Hindlimb muscle (tissue), 1 donor: Measurements from ENCODE around the gene MINDY2. TPM values are rescaled to one million over a fixed set of nuclear protein-coding genes. Genes with fewer than 3 reads are reported as not detected.

Experiments used
- DNase-seq: peaks from one replicate; pipeline ENCODE4 v3.0.0-alpha.2; 2013
- polyA plus RNA-seq: library from polyadenylated mRNA; unstranded; fragments of 120-200 nt; gene quantifications from one replicate; pipeline ENCODE4 v1.2.1, GENCODE V29; 2013; ENCODE audit not compliant: insufficient read length

The MINDY2 gene, protein sequence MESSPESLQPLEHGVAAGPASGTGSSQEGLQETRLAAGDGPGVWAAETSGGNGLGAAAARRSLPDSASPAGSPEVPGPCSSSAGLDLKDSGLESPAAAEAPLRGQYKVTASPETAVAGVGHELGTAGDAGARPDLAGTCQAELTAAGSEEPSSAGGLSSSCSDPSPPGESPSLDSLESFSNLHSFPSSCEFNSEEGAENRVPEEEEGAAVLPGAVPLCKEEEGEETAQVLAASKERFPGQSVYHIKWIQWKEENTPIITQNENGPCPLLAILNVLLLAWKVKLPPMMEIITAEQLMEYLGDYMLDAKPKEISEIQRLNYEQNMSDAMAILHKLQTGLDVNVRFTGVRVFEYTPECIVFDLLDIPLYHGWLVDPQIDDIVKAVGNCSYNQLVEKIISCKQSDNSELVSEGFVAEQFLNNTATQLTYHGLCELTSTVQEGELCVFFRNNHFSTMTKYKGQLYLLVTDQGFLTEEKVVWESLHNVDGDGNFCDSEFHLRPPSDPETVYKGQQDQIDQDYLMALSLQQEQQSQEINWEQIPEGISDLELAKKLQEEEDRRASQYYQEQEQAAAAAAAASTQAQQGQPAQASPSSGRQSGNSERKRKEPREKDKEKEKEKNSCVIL
- 7.7 TPM for polyA plus RNA-seq

DNA sequence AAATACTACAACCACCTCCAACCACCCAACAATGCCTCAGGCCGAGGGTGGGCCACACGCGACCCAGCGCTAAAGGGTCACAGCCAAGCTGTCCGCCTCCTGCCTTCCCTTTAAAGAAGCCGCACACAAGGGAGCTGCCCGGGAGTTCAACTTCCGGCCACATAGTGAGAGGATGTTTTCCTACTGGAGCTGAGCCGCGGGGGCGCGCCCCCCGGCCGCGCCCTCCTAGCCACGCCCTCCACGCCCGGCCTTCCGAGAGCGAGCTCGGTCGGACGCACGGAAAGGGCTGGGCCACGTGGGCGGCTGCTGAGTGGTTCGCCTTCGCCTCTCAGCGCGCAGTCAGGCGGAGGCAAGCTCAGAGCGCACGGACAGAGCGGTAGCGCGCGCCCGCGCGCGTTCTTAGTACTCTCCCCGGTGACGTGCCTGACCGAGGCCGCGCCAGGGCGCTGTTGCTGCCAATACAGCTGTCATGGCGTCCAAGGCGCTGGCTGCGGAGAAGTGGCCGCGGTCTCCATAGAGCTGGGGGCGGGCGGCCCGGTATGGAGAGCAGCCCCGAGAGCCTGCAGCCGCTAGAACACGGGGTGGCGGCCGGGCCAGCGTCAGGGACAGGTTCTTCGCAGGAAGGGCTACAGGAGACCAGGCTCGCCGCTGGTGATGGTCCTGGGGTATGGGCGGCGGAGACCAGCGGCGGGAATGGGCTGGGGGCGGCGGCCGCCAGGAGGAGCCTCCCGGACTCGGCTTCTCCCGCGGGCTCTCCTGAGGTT, at the start of gene MINDY2:
Gene MINDY2, plus strand, starts transcription at position 446 of the 764 bp plus-strand sequence. Its CDS starts 94 bp downstream, at position 540.
- peak; percentile 100 for DNase-seq

DNA sequence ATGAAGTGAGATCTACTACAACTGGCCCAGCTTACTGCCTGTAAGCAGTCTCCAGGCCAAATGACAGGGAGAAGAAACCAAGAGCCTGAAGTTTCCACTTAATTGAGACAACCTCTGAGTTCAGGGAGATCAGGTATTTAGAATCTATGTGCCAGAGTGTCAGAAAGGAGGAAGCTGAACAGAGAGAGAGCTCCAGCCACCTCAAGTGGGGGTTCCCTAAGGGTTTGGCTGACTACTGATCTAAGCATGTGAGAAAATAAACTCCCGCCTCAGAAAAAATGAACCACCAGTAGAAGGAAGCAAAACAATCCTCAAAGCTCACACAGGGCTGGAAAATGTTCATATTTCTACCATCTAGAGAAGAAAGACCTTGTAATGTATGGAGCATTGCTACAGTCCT, 46.6 kb upstream of the MINDY2 start:
- no peak for DNase-seq

DNA sequence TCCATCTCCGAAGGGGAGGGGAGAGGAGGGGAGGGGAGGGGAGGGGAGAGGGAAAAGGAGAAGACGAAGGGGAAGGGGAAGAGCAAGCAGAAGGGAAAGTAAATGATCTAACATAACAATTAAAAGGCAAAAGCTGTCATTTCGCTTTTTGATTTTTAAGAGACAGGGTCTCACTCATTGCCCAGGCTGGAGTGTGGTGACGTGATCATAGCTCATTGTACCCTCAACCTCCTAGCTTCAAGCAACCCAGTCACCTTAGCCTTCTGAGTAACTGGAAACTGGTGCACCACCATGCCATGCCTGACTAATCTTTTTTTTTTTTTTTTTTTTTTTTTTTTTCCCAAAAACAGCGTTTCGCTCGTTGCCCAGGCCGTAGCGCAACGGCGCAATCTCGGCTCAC, 44.2 kb upstream of the MINDY2 start:
- DNase-seq: no peak

DNA sequence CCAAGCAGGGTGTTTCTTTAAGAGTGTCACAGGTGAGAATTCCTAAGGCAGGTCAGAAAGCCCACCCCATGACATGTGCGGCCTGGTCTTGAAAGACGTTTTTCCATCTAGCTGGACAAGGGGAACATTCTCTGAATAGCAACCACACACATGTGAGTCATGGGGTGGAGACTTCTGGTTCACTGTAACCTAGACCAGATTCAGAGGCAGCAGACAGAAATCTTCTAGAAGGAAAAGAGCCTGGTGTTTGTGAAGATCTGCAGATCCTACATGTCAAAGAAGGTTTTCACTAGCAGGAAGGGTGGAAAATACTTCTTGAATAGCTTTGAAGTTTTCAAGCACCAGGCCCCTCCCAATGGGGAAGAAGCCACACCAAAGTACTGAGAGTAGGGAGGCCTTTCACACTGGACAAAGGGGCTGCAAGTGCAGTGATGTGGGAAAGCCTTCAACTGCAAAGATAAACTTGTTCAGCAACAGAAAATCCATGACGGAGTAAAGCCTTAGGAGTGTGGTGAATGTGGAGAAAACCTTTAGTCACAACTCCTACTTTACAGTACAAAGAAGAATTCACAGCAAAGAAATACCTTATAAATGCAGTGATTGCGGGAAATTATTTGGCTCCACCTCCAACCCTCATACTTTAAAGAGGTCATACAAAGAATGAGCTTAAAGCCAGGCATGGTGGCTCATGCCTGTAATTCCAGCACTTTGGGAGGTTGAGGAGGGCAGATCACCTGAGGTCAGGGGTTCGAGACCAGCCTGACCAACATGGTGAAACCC, 39.2 kb upstream of the MINDY2 start:
- DNase-seq: no peak

DNA sequence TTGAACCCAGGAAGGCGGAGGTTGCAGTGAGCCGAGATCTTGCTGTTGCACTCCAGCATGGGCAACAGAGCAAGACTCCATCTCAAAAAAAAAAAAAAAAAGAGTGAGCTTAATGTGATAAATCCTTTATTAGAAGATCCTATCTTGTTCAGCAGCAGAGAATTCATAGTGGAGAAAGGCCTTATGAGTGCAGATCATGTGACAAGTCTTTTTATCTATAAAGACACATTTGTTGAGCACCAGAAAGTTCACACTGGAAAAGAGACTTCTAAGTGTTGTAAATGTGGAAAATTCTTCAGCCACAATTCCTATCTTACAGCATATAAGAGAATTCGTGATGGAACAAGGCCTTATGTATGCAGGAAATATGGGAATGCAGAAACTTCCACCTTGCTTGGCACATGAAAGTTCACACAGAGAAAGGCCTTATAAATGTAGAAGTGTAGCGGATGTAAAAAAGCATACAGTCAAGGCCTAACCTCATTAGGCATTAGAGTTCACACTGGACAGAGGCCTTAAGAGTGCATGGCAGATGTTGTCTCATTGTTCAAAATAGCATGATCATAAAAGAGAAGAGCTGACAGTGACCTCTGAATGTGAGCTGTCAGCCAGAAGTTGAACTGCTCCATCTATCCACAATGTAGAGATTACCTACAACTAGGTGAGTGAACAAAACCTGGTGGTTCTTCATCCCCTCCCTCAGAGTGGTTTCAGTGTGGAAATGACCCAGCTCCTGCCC, 38.3 kb upstream of the MINDY2 start:
- DNase-seq: no peak

DNA sequence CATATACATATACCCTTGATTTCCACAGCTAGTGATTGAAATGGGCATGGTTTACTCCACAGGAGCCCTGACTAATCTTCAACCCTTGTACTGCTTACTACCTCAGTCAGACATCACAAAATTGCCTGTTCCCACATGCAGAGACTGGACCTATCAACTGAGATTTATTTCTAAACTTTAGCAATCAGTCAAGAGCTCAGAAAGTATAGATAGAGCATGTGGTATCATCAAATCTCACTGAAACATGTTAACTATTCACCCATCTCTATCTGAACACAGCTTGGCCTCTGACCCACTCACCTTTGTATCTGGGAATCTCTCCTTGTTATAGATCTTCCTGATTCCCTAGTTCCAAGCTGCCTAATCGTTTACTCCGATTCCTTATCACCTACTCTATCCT, 36.2 kb upstream of the MINDY2 start:
- no peak for DNase-seq

DNA sequence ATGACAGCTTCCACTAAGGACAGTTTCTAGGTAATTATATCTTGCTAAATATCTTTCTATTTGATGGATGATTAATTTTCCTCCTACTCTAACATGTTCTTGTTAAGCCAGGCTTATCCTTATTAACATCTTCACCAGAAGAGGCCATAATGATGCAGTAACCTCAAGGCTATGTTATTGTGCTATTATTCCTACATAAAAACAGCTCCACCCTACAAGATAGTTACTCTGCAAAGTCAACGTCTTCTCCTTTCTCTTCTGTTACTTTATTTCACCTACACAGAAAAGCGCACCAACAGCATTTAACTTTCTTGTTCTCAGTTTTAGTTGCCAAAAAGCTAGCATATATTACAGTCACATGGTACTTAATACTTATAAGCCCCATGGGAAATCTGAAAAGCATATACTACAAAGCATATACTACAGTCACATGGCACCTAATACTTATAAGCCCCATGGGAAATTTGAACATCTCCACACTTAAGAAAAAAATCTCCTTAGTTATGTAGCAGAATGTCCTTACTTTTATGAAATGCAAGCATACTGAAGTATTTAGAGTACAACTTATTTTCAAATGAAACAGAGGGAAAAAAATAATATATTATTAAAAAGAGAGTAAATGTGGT, 35.0 kb upstream of the MINDY2 start:
- DNase-seq: no peak

DNA sequence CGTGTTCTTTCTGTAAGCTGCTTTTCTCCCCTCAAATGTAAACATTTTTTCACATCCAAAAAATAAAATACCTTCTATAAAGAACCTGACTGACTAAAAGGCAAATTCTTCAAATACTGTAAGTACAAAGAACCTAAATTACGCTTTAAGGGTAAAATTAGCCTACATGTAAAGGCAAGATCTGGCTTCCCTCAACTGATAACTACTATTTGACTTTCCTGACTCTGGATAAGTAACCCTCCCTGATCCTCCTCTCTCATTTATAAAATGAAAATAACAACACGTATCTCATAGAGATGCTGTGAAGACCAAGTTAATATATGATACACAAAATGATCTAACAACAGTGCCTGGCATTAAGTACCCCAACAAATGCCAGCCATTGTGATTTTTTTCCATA, 33.8 kb upstream of the MINDY2 start:
- DNase-seq: no peak

DNA sequence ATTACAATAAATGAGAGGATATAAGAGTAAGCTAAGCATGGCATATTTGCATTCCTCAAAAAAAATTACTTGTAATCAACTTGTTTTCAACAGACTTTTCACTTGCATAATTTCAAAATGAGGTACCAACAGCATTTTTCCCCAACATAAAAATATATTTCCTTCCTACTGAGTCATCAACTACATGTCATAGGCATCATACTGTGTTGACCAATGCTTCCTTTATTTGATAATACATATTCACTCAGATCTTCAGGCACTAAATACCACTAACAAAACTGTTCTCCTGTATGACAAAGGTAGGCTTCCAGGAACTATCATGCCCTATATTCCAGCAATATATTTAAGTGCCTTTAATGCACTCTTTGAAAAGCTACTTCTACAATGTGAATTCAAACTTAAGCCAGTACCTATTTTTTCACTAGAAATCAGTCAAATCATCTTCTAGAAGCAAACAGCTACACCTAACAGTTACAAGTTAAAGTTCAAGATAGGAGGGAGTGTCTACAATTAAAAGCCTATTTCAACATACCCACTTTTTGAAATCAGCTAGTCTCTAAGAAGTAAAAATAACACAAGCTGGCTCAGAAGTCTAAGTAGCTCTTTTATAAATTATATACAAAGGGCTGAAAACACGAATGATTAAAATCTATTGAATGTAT, 32.9 kb upstream of the MINDY2 start:
- DNase-seq: no peak

DNA sequence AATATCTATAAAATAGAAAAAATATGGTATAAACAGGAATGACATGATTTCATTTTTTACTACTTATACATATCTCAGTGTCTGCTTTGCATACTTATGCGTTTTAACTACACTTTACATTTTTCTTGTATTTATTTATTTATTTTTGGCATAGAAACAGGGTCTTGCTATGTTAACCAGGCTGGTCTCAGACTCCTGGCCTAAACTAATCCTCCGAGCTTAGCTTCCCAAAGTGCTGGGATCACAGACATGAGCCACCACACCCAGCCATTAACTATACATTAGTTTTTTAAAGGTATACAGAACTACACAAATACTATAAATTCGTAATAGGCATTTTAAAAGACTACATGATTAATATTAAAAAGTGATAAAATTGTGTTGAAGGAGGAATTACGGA, 30.7 kb upstream of the MINDY2 start:
- DNase-seq: no peak

DNA sequence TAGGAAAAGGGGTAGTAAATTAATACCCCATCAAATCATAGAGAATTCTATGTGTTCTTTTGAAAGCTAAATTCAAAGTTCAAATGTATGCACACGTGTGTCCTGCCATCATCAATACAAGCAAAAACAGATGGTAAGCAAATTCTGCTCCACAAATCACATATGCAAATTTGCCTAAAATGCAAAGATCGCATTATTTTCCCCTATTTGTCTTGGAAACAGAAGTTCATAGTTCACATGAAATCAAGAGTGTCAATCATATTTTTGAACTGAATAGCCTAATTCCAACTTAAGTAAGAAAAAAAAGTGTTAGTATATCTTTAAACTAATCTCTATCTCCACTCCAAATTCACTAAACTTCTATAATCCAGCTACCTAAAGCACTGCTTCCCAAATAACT, 30.1 kb upstream of the MINDY2 start:
- DNase-seq: no peak

DNA sequence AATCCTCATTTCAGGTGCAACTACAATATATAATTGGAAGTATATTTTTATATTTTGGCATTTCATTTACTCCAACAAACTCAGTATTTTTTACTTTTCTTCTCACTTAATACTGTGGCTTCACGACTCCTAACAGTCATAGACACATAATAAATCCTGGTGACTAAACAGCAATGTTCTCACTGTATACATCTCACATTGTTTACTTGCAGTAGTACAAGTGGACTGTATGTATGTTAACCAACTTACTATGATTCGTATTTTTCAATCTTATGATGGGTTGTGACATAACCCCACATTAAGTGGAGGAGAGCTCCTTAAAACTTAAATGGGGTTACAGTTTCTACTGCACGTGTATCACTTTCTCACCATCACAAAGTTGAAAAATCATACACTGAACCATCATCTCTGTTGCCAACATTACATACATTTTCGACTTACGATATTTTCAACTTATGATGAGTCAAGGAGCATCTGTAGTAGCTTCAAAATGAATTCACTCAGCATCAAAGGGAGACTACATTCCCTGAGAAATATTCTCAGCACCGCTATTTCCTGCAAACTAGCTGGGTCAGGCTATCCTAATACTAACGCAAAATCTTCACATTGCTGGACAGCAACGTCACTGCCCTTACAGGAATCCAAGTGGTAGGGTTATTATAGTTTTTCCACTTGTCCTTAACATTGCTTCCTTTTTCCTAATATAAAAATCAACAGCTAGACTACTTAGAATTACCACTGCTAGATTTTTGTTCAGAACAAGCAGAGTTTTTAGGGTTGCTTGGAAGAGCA, 28.9 kb upstream of the MINDY2 start:
- peak; percentile 29 for DNase-seq

DNA sequence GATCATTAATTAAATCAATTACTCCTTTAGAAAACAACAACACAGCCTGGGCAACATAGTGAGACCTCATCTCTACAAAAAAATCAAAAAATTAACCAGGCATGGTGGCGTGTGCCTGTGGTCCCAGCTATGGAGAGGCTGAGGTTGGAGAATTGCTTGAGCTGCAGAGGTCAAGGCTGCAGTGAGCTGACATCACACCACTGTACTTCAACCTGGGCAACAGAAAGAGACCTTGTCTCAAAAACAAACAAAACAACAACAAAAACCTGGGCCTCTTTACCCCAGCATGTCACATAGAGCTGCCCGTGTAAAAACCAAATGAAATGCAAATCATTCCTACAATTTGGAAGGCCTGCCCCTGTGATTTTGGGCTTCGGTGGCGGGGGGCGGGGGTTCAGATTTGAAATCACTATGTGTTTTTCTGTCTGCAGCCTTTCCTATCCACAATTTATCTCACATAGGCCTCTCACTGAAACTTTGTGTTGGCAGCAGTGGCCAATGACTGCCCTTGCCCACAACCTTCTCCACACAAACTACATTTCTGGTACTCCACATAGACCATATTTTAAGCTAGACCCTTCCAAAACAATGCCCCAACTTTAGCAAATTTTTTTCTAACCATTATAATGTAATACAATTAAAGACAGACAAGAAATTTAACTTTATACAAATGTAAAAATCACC, 28.1 kb upstream of the MINDY2 start:
- DNase-seq: no peak

DNA sequence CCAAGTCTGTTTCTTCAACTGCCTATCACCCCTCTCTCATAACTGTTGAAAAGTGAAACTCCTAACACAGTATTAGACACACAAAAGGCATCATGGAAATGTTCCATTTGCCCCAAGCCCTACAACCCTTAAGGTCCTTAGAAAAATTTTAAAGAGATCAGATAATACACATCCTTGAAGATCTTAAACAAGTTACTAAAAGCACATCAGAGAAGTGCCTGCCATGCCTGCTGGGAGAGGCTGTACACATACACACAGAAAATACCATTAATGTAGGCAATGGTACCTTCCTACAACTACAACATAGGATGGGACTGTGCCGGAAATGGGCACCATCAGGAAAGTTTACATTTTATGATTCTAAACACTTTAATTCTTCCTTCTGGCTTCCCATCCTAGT, 24.9 kb upstream of the MINDY2 start:
- no peak for DNase-seq

DNA sequence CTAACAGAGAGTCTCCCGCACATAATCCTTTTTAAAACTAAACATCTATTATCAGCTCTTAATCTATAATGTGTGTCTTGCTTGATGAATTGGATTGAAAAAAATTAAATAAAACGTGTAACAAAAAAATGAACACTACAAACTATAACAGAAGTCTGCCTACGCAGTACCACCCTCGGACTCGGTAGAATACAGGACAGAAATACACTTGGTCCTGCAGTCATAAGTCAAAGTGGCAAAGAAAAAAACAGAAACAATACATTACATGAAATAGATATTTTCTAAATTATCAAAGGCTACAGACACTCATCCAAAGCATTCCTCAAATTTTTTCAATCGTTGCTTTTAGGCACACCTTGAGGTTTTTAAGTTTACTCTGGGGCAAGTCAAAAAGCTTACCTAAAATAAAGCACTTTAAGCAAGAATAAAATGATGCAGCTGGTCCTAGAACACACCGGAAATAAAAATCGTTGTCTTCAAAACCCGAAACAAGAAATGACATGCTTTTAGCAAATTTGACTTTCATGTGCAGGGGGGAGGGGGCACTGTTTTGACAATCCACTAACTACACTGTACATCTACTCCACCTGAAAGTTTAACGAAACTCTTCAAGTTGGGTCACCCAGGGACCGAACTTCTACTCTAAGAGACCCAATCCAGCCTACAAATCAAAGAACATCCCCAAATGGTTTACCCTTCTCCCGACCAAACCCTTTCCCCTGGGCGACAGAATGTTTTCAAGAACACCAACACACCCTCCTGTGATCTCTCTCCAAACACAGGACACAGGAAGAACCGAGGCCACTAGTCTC, 22.9 kb upstream of the MINDY2 start:
- no peak for DNase-seq

DNA sequence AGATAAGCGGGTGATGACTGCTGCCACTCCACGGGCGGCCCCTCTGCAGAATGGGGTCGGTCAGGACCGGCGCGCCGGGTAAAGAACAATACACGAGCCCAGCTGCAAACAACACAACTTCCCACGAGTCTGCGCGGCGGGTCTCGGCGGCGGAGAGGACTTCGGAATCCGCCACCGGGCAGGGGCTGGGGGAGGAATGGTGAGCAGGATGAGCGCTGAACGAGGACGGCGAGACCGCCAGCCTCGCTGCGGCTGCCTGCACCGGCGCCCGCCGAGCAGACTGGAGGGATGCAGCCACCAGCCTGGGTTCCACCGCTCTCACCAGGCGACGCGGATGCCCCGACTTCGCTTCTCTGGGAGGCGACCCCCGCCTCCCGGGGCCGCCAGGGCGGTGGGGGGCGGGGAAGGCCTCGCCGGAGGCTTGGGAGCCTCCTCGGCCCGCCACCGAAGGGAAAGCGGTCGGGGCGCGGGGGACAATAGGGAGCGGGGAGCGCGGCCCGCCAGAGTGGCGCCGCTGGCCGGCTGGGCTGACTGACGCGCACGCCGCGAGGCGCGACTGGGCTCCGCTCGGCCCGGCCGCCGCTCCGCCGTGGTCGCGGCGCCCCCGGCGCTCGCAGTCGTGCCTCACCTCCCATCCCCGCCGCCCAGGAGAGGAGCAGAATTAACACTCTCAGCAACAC, 22.1 kb upstream of the MINDY2 start:
- DNase-seq: peak; percentile 57

DNA sequence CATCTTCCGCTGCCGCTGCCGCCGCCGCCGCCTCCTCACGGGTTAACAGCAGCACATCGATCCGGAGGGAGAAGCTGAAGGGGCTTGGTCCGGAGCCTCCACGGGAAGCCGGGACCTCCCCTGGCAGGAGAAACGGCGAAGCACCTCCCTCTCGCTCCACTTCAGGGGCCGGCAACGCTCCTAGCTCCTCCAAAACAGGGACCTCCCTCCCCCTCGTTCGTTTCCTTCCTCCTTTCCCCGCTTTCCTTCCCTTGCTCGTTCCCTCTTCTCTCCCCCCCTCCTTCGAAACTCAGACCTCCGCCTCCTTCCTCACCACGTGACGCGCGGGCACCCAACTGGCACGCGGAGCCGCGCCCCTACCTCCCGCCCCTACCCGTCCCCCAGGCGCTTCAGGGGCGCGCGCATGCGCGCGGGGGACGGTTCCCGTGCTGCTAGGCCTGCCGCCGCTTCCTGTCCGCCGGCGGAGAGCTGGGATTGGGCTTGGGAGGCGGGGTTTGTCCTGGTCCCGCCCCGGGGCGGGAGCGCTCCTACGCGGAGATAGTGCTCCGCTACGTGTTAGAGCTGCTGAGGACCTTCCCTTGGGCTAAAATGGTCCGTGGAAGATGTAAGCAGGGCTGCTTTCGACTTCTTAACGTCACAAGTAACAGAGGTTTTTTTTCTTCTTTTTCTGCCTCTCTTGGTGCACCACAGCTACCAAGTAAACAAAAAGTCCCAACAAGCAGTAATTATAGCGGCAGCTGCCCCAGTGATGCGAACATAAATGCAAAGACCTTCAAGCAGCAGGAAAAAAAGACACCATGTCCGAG, 21.4 kb upstream of the MINDY2 start, which contains the start of gene ADAM10:
Gene ADAM10, minus strand, starts transcription at position 176 of the 806 bp plus-strand sequence. Its CDS starts 173 bp downstream, at position 3.
- DNase-seq: peak; percentile 100
